HG03575 (cell line): ENCODE data around the gene KCNQ5.
"Not testable (repeated sequence)": the region's sequence is repeated elsewhere in the genome, so short reads cannot be mapped to it uniquely, and the experiment has no call there.

ENCODE experiments used
- ATAC-seq: cut with Tn5 transposase; IDR thresholded peaks from one replicate; pipeline ENCODE4 v1.9.1; 2021; ENCODE audit not compliant: unreplicated experiment, insufficient number of reproducible peaks, low FRiP score; ENCODE audit errors: extremely low read depth

The KCNQ5 gene

DNA sequence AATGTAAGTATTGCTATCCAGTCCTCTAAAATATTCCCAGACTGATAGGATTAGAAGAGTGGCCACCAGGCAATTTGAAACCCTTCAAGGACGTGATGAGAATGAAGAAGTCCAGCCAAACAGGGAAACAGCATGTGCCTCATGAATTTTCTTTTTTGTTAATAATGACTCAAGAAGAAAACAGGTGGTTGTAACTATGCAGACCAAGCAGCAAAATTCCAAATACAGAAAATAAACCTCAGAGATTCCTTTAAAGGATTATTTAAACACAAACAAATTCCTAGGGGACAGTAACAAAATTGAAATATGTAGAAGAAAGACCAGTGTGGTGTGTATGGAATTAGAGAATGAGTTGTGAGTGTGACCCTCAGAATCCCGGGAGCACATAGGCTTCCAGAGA, 239.2 kb downstream of the KCNQ5 start:
- ATAC-seq = no peak

DNA sequence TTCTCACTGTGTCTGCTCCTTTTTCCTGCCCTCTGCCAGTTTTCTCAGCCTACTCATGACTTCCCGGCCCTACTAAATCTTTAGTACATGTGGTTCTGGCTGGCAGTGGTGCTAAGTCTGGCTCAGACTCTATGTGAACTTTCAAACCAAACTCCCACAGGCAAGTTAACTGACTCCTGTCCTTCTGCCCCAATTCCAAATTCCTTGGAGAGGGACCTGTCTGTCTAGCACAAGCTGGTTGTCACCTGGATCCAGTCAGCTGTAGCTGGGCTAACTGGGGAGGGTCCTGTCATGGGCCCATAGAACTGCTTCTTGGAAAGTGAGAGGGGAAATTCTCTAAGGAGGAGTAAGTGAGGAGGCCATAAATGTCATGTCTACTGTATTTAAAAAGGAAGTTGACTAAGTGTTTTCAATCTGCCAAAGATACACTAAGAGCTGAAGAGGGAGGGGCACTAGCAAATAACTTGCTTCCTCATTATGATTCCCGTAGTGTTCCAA, 240.1 kb downstream of the KCNQ5 start:
- ATAC-seq = no peak

DNA sequence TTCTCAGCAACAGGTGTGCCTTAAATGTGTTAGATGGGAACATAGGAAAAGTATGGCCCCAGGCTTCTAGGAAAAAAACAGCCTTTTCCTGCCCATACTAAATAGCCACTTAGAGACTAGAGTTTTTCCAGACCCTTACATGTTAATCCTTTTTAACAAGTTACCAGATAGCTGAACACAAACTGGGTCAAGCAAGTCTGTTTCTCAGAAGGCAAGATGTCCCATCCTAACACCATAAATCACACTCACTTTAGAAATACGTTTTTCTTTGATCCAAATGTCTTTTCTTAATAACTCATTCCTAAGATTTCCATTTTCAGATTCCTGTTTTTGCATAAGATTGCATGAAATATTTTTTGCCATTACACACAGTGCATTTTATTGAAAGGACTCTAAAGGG, 241.3 kb downstream of the KCNQ5 start:
- ATAC-seq = no peak

DNA sequence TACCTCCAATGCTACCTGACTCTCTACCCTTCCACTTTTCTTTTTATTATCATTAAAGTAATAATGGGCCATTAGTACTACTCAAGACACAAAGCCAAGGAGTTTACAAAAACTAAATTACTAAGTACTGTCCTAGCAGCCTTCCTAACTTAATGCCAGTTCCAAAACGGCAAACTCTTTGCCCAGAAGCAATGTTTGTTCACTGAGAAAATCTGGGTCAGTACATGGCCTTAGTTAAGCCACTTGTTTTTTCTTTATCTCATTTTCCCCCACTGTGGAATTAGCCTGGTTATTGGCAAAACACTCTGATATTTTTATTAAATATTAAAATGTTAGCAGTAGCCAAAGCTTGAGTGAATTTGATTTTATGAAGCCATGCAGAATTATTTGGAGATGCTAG, 242.4 kb downstream of the KCNQ5 start:
- ATAC-seq = no peak

DNA sequence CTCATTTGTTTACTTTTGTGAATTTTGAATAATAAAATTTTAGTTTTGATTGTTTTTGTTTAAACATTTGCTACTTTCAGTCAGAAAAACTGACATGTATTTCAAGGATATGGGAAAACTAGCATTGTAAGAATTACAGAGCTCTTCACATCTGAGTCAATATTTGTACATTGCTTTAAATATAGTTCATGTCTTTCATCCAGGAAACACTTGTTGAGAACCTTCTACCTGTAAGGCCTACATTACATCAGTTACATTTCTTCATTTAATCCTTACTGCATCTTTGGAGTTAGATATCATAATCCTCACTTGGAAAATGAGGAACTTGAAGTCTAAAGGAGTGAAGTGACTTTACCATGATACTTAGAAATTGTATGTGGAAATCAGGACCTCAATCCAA, 242.9 kb downstream of the KCNQ5 start:
- no peak for ATAC-seq

DNA sequence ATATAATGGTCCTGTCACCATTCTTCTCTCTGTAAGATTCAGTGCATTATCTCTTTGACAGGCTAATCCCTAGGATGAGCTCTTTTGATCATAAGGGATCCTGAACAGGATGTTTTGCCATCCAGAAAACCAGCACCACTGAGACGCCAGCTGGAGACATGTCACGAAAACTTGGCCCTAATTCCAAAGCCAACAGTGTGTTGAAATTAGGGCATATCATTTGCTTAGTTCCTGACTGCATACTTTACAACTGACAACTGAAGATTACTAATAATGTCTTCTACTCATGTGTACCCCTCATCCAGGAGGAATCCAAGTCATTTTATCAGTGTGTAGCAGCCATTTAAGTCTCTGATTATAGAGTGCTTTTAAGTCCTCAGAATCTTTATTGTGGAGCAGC, 243.6 kb downstream of the KCNQ5 start:
- ATAC-seq = no peak

DNA sequence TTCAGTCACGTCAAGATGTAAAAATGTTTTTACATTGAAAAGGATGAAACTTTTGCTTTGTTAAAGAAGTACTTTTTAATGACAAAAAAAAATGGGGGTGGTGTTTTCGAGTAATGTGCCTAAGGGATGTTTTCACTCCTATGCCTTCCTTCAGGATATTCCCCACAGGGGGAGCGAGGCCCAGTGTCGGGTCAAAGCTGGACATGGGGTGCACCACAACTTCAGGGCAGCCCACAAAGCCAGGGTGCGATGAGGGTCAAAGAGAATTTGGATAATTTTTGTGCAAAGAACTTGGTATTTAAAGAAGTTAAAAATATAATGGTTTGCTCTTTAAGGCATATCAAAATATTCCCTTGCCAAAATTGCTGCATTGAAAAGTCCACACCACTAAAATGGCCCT, 247.8 kb downstream of the KCNQ5 start:
- no peak for ATAC-seq

DNA sequence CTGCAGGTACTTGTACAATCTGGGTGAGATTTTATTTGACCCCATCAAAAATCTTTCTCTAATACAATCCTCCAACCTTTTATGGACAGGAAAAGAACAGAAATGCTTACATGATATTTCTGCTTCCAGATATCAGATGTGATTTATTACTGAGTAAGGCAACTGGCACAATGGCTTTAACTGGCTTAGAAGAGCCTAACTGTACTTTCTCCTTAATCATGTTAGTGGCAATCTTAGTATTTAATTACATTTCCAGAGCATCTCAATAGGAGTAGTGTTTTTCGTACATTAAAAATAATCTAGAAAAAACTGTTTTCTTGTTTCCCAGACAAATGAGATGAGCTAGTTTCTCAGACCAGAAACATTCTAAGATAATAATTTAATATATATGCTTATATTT, 251.6 kb downstream of the KCNQ5 start:
- ATAC-seq = no peak

DNA sequence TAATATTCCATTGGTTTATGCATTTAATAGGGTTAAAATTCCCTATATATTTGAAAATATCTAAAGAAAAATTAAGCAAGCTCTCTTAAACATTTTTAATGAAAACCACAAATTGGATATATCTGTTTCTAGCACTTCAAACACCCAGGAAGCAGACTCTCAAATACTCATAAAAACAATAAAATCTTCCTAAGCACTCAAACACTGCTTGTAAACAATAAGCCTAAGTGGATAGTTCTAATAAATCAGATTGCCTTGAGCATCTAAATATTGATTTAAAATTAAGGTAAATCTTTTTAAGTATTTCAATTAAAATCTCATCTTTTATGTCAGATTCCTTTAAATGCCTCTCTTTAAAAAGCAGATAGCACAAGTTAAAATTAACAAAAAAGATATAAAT, 254.4 kb downstream of the KCNQ5 start:
- ATAC-seq = no peak

DNA sequence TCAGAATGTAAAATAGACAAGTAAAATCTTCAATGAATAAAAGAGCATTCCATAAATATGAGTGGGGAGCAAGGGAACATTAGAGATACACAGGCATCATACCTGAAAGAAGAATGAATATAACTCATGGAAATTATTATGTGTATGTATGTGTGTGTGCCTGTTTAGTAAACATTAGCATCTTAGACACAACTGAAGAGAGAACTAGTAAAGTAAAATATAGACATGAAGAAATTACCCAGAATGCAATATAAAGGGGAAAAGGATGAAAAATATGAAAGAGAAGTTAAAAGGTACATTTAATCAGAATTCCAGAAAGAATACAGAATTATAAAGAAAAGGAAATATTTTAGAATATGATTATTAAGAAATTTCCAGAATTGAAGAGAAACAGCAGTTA, 264.3 kb downstream of the KCNQ5 start:
- ATAC-seq = no peak

DNA sequence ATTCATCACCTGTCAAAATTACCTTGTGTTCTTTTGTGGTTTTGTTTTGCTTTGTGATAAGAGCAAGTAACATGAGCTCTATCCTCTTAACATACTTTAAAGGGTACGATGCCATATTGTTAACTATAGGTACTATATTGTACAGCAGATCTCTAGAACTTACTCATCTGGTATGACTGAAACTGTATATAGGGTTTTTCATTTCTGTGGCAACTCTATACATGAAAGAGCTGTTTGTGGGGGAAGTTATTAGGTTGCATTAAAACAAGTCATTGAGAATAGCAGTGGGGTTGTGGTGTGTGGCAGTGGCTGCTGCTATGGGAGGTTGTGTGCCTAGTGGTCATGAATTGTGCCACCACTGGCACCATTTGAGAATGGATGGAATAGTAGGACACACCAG, 268.4 kb downstream of the KCNQ5 start:
- no peak for ATAC-seq

DNA sequence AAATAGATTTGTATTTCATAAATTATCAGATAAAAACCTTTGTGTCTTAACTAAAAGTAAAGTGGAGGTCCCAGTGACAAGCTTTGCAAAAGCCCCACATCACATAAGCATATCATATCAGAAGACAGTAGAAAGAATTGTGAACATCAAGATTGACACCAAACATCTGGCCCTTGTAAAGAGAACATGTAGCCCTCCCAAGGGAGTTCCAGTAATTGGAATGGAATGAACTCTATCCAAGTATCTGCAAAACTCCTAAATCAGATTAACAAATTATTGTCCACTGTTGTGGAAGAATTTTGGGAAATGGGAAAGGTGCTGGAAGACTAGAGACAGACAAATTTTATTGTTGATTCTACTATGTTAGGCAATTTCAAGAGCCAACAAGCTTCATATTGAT, 268.8 kb downstream of the KCNQ5 start:
- ATAC-seq = no peak

DNA sequence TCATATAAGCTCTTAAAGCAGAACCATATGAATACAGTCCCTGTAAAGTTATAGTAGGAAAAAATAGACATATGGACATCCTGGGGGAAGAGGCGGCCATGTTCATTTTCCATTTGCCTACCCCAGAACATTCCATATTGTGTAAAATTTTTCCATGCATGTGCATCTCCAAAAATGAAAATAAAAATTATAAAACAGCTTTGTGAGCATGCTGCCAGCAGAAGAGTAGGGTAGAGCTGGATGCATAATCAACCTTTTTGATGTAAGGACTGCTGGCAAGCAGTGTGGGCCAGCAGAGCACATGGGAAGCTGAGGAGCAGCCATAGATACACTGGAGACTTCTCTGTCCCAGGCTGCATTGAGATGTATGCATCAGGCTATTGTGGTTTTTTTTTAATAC, 271.0 kb downstream of the KCNQ5 start:
- no peak for ATAC-seq

DNA sequence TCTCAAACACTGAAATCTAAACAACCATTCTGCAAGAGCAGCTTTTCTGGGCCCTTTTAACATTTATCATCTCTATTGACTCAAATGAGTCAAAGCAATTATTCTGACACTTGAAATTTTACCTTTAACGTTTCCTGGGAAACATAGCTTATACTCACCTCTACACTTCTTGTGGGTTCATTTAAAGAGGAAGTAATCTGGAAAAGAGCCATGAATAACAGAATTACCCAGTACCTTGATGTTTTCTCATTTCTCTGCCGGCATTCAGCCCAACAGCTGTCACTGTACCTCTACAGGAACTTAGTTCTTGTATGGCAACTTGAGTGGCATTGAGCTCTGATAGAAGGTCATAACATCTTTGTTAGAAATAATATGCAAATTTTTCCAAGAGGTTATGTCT, 272.2 kb downstream of the KCNQ5 start:
- no peak for ATAC-seq

DNA sequence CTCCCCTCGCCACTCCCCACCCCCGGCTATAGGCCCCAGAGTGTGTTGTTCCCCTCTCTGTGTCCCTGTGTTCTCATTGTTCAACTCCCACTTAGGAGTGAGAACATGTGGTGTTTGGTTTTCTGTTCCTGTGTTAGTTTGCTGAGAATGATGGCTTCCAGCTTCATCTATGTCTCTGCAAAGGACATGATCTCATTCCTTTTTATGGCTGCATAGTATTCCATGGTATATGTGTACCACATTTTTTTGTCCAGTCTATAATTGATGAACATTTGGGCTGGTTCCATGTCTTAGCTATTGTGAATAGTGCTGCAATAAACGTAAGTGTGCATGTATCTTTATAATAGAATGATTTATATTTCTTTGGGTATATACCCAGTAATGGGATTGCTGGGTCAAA, 276.4 kb downstream of the KCNQ5 start:
- ATAC-seq = not testable (repeated sequence)

DNA sequence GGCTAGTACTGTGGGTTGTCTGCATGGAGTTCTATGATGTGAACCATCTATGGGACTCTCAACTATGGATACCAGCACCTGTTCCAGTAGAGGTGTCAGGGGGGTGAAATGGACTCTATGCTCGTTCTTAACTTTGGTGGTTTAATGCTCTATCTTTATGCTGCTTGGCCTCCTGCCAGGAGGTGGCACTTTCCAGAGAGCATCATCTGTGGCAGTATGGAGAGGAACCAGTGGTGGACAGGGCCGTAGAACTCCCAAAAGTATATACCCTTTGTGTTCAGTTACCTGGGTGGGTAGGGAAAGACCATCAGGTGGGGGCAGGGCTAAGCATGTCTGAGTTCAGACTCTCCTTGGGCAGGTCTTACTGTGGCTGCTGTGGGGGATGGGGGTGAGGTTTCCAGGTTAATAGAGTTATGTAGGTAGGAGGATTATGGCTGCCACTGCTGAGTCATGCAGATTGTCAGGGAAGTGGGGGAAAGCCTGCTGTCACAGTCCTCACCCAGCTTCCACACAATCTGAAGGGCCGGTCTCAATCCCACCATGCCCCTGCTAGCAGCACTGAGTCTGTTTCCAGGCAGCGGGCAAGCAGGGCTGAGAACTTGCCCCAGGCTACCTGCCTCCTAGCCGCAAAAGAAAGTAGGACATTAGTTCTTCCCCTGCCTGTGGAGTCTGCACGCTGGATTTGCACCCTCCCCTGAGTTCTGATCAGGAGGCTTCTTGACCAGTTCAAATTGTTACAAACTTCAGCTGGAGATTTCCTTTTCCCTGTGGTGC, 284.0 kb downstream of the KCNQ5 start:
- no peak for ATAC-seq

DNA sequence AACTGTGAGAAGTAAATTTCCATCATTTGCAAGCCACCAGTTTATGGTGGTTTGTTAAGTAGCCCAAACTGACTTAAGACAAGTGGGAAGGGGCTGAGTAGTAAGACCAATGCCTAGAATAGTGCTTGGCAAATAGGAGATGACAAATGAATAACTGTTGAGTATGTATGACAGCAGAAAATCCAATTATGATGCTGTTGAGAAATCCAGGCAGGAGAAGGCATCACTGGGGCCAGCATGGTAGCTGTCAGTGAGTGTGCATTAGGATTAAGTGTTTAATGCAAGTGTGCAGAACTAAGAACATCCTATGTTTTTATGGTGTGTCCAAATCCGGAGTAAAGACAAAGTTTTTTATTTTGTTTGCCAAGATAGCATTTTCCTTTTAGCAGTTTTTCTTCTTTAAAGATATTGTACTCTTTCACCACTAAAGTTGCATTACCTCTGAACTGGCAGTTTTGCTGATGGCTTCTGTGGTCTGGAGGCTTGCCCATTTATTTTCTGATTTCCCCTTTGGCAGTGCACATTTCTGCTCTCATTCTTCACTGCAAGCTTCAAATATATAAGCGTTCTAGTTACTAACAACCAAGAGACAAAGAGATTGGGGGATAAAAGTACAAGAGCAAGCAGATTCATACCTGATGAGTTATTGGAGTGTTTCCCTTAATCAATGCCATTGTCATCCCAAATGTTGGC, 289.7 kb downstream of the KCNQ5 start:
- ATAC-seq = no peak

DNA sequence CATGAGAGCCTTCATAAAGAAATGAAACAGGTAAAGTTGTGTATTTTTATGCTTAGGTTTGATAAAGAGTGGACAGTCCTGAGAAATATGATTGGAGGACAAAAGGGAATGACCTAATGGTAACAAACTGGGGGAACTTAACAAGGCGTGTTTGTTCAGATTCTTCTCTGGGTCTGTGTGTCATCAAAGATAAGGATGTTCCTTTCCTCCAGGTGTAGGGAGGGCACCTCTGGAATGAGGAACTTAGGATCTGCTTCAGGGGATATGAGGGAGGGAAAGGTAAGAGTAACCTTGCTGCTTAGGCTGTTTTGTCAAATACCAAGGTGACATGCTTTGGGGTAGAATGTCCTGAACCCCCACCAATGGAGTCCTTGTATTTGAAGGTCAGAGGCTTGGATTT, 291.9 kb downstream of the KCNQ5 start:
- no peak for ATAC-seq

DNA sequence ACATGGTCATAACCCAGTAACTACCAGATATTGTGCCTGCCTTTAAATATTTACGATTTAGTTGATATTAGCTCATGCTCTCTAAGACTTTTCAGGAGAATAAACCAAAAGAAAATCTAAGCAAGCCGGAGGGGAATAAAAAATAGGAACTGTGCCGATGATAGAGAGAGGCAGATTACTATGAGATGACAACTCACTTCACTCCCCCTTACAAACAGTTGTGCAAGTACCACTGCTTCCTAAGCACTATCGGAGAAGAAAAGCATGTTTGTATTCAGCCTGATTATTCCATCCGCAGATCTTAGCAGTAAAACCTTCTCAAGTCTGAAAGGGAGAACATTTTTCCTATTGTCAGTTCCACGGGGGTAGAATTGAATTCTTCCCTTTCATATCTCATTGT, 294.4 kb downstream of the KCNQ5 start:
- ATAC-seq = no peak

DNA sequence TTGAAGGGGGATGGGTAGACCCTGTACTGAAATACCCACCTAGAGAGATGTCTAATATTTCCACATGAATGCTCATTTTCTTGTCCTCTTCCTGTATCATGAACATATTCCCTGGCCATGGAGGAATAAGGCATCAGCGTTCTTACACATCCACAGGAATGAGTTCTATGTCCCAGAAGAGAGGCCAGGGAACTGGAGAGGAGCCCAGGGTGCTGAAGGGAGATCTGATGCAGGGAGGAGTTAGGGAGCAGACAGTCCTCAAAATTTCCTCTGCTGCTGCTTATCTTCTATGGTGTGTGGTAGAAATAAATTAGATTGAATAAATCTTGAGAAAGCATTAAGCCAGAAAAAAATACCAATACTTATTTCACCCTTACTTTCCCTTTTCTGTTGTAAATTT, 295.0 kb downstream of the KCNQ5 start:
- no peak for ATAC-seq

DNA sequence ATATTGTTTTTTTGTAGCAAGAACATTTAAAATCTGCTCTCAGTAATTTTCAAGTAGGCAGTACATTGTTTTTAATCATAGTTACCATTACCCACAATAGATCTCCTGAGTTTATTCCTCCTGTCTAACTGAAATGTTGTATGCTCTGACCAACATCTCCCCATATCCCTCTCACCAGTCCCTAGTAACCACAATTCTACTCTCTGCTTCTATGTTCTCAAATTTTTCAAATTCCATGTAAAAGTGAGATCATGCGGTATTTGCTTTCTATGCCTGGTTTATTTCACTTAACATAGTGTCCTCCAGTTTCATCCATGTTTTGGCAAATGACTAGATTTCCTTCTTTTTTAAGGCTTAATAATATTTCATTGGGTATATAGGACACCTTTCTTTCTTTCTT, 300.5 kb downstream of the KCNQ5 start:
- ATAC-seq = no peak
